ENCODE data around the gene ARID3A.

Gene ARID3A

DNA sequence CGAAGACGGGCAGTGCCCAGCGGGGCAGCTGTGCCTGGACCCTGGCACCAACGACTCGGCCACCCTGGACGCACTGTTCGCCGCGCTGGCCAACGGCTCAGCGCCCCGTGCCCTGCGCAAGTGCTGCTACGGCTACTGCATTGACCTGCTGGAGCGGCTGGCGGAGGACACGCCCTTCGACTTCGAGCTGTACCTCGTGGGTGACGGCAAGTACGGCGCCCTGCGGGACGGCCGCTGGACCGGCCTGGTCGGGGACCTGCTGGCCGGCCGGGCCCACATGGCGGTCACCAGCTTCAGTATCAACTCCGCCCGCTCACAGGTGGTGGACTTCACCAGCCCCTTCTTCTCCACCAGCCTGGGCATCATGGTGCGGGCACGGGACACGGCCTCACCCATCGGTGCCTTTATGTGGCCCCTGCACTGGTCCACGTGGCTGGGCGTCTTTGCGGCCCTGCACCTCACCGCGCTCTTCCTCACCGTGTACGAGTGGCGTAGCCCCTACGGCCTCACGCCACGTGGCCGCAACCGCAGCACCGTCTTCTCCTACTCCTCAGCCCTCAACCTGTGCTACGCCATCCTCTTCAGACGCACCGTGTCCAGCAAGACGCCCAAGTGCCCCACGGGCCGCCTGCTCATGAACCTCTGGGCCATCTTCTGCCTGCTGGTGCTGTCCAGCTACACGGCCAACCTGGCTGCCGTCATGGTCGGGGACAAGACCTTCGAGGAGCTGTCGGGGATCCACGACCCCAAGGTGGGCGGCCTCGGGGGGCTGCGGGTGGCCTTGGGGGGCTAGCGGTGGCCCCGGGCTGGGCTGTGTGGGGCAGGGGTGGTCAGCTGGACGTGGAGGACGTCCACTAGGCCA lies 79.2 kb downstream of the ARID3A start:
- DNase-seq (ENCODE audit: low read depth), result no peak

DNA sequence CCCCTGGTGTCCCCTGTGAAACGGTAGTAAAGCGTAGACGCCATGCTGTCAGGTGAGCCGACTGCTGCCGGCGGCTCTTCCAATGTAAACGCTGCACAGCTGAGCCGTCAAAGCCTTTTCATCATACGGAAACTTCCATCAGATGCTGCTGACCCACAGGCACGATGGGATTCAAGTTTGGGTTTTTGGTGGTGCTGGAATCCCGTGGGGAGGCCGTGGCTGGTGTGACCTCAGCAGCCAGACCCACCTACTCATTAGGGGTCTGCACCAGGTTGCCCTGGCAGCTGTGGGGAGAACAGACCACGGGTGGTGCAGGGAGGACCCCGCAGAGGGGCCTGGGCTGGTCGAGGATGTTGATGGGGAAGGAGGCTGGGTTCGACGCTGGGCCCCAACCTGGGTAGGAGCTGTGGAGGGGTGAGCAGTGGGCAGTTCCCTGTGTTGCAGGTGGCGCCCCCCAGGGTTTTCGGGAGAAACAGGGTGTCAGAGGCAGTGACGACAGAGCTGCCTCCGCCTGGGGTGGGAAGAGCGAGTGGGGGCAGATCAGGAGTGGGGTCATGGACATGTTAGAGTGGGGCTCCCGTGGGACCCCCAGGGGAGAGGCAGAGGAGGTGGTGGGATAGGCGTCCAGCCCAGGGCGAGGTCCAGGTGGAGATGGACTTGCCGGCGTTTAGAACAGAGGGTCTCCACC lies 81.0 kb downstream of the ARID3A start:
- no peak for DNase-seq (ENCODE audit: low read depth)

DNA sequence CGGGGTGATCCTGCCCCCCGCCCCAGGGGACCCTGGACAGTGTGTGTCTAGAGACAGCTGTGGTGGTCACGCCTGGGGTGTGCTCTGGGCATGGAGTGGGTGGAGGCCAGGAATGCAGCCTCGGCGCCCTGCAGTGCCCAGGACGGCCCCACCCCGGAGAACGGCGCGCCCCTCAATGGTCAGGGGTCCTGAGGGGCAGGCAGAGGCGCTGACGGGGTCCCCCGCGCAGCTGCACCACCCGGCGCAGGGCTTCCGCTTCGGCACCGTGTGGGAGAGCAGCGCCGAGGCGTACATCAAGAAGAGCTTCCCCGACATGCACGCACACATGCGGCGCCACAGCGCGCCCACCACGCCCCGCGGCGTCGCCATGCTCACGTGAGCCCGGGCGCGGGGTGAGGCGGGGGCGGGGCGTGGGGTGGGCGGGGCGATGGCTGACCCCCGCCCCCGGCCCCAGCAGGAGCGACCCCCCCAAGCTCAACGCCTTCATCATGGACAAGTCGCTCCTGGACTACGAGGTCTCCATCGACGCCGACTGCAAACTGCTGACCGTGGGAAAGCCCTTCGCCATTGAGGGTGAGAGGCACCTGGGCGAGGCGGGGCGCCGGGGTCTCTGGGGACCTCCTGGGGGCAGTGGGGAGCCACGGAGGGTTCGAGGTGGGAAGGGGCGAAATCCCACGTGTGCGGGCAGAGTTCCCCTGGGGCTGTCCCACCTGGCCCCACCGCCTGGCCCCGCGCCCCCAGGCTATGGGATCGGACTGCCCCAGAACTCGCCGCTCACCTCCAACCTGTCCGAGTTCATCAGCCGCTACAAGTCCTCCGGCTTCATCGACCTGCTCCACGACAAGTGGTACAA lies 81.8 kb downstream of the ARID3A start:
- no peak for DNase-seq (ENCODE audit: low read depth)

DNA sequence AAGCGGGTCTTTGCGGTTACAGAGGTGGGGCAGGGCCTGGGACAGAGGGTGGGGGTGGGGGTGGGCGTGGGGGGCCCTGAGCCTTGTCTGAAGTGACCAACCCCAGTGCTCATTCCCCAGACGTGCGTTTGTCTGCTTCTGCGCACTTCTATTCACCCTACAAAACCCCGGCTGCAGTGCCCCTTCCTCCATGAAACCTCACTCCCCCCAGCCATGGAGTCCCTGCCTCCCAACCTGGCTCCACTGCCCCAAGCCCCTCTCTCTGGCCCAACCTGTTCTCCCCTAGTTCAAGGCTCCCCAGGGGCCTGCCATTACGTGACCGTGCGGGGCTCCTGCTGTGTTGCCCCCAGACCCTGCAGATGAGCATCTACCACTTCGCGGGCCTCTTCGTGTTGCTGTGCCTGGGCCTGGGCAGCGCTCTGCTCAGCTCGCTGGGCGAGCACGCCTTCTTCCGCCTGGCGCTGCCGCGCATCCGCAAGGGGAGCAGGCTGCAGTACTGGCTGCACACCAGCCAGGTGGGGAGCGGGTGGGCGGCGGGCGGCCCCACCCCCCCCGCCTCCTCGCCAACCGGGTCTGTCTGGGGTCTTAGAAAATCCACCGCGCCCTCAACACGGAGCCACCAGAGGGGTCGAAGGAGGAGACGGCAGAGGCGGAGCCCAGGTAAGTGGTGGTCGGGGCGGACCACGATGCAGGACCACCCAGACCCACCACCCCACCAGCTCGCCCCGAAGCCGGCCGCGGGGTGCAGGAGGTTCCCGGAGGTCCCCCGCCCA lies 82.6 kb downstream of the ARID3A start:
- no peak for DNase-seq (ENCODE audit: low read depth)

DNA sequence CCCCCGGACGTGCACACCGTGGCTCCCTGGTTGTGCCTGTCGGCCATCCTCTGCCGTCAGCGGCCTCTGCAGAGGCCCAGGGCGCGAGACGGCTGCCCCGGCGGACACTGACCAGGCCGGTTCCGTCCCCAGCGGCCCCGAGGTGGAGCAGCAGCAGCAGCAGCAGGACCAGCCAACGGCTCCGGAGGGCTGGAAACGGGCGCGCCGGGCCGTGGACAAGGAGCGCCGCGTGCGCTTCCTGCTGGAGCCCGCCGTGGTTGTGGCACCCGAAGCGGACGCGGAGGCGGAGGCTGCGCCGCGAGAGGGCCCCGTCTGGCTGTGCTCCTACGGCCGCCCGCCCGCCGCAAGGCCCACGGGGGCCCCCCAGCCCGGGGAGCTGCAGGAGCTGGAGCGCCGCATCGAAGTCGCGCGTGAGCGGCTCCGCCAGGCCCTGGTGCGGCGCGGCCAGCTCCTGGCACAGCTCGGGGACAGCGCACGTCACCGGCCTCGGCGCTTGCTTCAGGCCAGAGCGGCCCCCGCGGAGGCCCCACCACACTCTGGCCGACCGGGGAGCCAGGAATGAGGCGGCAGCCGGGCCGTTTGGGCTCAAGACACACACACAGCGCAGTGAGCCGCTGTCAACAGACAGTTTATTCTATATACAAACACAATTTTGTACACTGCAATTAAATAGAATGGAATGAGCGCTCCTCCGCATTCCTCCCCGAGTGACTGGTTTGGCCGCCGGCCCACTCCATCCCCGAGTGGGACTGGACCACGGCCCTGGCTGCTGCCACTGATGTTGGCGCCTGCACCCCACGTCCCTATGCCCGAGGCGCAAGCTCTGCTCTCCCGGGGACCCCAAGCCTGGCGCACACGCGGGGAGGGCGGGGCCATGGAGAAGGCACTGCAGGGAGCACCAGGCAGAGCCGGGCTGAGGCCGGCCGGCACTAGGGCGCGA lies 83.5 kb downstream of the ARID3A start:
- DNase-seq (ENCODE audit: low read depth), result no peak

DNA sequence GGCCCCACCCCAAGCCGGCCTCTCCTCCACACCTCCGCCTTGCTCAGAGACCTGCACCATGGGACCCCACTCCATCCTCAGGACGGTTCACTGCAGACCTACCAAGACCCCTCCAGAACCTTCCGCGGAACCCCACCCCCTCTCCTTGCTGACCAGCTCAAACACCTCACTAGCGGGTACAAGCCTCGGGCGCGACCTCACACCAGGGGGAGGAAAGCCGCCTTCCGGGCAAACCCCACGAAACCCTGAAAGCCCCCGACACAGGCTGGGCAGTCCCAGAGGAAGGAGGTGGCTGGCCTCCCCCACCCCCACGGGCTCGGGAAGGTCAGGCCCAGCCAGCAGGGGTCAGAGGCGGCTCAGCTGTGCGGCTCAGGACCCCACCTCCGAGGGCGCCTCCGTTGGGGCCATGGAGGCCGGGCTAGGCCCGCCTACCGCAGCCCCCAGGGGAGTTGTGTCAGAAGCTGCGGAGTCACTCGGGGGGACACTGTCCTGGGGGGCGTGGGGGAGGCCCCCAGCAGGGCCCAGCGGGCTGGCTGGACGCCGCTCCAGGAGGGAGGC lies 84.2 kb downstream of the ARID3A start:
- DNase-seq (ENCODE audit: low read depth), result no peak

DNA sequence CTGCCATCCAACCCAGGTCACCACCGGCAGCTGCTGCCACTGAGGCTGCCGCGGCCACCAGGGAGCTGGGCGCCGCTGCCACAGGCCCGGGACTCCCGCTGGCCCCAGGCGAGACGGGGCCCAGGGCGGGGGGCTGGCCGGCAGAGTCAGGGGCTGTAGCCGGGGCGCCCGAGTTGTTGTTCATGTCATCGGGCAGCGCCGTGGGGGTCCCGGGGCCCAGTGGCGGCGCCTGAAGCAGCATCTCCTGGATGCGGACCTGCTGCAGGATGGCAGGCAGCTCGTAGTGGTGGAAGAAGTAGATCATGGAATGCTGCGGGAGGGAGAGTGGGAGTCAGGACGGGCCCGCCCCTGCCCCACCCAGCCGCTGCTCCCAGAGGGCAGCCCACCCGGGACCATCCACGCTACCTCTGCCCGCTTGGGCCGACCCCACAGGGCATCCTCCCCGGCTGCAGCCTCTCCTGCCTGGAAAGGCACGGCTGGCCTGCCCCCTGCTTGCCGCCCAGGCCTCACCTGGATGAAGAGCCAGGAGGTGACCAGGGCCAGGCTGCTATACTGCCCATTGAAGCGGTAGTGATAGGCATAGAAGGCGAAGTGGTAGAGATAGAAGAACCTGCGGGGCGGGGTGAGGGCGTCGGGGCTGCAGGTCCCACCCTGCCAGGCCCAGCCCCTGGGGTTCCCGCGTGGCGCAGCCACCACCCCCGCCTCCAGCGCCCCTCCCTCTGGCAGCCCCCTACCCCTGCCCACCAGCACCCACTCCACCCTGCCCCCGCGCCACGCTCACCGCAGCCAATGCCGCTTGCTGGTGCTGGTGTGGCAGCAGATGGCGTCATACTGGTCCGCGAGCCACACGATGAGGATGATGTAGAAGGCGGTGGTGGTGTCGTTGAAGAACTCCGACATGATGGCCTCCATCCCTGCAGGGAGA lies 85.0 kb downstream of the ARID3A start:
- DNase-seq (ENCODE audit: low read depth), result no peak

DNA sequence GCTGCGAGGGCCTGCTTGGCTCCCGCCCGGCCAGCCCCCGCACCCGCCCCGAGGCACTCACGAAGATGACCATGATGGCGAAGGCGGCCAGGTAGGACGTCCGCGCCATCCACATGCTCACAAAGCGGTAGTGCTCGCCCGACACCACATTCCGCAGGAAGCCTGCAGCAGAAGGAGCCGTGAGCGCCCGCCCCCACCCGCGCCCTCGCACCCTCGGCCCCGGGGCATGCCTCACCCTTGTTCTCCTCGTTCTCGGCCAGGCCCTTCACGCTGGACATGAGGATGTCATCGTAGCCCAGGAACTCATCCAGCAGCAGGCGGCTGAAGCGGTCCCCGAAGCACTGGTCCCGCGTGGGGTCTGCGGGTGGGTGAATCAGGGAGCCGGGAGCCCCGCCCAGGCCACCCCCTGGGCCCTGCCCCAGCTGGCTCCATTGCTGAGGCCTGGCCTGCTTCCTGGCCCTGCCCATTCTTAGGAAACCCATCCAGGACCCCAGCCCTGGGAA lies 86.0 kb downstream of the ARID3A start:
- no peak for DNase-seq (ENCODE audit: low read depth)

DNA sequence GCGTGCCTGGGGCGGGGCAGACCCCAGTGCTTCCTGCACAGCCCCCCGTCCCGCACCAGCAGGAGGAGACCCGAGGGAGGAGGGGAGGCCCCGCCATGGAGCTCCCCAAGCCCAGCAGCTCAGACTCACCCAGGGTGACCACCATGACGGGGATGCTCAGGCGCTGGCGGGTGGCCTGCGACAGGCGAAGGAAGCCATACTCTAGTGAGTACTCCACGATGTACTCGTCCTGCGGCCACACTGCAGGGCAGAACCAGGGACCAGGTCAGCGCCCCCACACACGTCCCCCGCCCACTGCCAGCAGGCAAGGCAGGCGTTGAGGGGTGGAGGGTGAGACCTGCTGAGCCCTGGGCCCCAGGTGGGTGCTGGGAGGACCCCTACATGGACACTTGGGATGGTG lies 86.5 kb downstream of the ARID3A start:
- DNase-seq (ENCODE audit: low read depth), result no peak

DNA sequence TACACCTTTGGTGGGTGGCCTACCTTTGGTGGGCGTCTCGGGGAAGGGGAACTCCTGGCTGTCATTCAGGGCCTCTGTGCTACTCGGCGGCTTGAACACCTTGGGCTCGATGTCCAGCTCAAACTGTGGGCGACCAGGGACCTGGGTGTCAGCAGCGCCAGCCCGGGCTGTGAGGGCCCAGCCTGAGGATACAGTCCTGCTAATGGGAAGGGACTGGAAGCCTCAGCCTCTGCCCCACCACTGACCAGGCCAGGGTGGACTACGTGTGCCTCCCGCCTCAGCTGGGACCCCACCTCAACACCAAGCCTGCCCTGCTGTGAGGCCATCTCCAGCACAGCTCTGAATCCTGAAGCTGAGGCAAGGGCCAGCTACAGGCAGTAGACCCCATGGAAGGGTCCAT lies 87.4 kb downstream of the ARID3A start:
- DNase-seq (ENCODE audit: low read depth), result no peak

DNA sequence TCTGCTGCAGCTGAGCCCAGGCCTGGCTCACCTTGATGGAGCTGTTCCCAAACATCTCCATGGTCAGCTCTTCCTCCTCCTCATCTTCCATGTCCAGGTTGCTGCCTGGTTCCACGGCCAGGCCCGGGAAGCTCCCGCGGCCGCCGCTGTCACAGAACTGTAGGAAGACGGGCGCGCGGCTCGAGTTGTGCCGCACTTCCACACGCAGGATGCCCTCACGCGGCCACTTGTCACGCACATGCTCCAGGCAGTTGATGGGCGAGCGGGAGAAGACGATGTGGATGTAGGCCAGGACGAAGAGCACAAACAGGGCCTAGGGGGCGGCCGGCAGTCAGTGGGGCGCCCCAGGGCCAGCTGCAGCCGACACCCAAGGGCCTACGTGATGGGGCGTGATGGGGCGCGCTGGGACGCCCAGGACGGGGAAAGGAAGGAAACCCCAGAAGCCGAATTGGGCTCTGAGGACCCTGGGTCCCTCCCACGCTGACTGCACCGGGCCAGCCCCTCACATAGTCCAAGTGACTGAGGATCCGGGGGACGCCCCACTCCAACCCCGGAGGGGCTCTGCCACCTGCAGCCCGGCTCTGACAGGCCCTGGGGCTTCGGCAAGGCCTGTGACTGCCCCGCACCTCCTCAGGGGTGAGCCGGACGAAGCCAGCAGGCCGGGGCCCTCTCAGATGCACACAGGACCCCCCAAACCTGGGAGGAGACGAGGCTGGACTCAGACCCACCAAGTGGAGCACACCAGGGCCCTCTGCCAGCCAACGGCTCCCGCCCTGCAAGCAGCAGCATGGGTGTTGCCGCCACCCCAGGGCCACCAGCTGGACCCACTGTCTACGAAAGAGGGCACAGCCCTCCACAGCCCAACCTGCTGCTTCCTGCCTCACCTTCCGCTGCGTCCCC lies 88.6 kb downstream of the ARID3A start:
- no peak for DNase-seq (ENCODE audit: low read depth)

DNA sequence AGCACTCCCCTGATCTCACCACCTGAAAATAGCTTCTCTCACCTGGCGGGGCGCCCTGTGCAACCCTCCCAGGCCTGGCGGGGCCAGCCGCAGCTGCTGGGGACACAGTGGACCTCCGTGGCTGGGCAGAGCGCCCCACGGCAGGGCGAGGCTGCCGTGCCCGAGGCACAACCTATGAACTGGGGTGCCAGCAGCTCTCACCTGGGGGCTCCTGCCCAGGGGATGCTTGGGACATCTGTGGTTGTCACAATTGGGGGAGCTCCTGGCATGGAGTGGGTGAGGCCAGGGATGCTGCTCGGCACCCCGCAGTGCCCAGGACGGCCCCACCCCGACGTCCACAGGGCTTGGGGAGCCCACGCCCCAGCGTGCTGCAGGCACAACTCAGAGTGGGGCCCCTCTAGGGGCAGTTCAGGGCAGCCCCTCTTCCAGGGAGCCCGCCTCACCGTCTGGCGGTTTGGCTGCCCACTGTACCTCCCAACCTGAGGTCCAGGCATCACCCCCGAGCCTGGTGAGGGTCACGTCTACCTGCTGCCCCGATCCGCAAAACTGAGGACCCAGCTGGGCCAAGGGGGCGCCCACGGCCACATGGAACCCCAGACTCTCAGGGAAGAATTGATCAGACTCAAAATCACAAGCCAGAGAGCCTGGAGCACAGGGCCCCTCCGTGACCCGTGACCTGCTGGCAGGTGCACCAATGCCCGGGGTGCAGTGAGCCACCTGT lies 89.4 kb downstream of the ARID3A start:
- no peak for DNase-seq (ENCODE audit: low read depth)

DNA sequence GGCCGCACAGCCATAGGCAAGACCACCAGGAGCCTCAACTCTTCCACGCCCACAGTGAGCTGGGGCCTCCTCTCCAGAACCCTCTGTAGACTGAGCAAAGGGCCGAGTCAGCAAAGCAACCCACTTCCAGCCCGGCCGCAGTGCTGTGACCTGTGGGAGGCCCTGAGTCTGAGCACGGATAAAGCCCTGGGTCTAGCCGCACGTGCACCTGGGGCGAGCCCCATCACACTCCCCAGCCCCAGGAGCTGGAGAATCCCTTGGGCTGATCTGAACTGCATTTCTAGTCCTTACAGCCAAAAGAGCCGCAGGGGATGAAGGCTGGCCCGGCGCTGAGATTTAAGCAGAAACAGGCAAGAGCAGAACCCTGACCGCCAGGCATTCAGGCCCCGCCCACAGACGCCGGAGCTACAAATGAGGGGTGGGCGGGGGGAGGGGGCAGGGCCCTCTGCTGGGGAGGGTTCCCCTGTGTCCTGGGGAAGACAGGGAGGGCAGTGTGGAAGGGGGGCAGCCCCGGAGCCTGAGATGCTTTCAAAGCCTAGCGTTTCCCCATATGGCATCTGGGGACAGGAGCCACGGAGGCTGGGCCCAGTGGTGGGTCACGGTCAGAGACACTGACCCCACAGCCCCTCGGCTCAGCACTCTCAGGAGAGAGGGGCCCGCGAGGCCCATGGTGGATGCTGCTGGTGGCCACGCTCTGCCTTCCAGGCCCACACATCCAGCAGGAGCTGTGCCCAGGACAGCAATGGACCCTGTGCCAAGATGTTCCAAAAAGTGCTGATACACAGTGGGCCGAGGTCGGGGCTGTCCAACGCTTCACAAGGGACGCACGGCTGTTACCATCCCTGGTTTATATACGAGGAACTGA lies 90.2 kb downstream of the ARID3A start:
- DNase-seq (ENCODE audit: low read depth), result no peak

DNA sequence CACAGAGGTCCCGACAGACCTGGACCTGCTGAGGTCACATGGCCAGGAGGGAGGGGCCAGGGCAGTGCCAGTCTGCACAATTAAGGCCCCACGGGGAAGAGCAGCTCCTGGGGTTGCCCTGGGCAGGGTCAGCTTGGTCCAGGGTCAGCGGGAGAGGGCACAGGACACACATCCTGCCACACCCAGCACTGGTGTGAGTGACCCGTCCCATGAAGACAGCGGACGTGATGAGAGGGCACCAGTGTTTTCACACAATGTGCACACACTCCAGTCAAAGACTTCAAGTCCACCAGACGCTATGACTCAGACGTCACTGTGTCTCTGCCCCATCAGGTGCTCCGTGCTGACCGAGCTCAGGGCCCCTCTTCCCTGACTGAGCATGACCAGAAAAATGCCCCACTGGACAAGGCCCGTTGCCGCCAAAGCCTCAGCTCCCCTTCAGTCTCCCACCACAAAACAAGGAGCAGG lies 90.8 kb downstream of the ARID3A start:
- DNase-seq (ENCODE audit: low read depth), result no peak

DNA sequence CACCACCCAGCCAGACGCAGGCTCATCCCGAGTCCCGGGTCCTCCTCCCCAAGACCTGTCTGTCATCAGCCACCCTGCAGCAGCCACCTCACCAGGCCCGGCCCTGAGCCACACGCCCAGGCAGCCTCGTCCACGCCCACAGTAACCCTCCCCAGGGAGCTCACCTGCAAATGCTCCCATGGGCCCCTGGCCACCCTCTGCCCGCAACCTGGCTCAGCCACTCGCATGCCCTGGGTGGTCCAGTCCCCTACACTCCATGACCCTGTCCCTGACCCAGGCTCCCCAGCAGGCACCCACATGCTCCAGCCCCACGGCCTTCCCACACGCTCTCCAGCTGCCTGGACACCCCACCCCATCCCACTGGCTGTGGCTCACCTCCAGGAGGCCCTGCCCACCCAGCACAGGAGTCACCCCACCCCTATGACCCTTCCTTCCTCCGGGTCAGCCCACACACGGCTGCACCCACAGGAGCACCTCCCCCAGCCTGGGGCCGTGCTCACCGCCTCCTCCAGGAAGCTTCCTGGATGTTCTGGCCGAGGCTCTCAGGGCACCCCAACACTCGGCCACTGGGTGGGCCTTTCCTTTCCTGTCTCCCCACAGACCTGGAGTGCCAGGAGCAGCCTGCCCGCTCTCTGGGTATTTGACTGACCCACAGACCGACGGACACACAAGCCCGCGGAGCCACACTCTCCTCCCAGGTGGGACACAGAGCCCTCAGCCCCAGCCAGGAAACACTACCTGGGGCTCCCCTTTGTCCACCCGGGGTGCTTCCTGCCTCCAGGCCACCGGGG lies 91.5 kb downstream of the ARID3A start:
- no peak for DNase-seq (ENCODE audit: low read depth)

Measured in activated T-cell treated with anti-CD3 and anti-CD28 coated beads for 24 hours (primary cell).